Dermis microvascular lymphatic vessel endothelial cell (primary cell): ENCODE results near the gene PPARA. TPM values are rescaled to one million over a fixed set of nuclear protein-coding genes. Genes with fewer than 3 reads are reported as not detected.
A peak's percentile ranks its signal among the peaks of the same experiment; 100 is the strongest.
"Not testable (repeated sequence)": the region's sequence is repeated elsewhere in the genome, so short reads cannot be mapped to it uniquely, and the experiment has no call there.

Experiments
- DNase-seq, 2 donors: peaks; one replicate each; pipeline versions ENCODE4 v3.0.0 to v3.0.0-alpha.2; 2010; ENCODE audit warnings: low read depth in 2 of 2
- total RNA-seq: library from RNA; depleted of rRNA; stranded (reverse); fragments of >200 nt; gene quantifications from 2 replicates; pipeline ENCODE4 v1.2.1, GENCODE V29; 2014

The PPARA gene
- total RNA-seq, 1 donor from 2014 or later, result 7.1 TPM

- no peak for DNase-seq
Measured at GRCh38 chr22:46169628-46170027, 19.3 kb downstream of the PPARA start.

DNA sequence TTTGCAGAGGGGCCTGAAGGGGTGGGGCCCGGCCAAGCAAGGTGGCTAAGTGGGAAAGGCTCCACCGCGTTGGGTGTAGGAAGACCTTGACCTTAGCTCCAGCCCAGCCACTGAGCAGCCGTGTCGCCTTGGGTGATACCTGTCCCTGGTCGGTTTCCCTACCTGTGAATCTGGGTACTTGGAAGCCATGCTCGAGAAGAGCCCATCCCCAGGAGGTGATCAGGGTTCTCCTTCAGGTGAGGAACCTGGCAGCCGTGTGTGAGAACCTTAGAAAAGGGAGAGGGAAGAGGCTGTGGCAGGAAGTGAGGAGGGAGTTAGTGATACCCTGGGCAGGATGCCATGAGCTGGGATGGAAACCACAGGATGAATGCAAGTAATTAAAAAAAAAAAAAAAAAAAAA, 21.6 kb downstream of the PPARA start:
- no peak for DNase-seq

GRCh38 chr22:46172522-46173110, 22.3 kb downstream of the PPARA start:
- DNase-seq, result no peak

DNA sequence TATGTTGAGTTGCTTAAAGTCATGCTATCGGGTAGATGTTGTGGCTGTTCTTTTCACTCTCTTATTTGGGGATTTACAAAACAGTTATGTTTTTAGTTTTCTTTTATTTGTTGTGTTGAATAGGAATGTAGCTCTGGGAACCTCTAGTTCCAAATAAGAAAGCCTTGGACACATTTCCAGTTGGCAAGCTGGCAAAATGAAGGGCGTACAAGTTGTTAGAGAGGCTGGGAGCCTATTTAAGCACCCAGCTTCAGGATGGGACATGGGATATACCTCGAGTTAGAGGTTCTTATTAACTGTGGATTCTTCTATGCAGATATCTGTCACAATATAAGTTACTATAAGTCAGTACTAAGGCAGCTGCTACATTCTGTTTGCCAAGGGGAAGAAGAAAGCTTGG, 22.8 kb downstream of the PPARA start:
- no peak for DNase-seq

DNA sequence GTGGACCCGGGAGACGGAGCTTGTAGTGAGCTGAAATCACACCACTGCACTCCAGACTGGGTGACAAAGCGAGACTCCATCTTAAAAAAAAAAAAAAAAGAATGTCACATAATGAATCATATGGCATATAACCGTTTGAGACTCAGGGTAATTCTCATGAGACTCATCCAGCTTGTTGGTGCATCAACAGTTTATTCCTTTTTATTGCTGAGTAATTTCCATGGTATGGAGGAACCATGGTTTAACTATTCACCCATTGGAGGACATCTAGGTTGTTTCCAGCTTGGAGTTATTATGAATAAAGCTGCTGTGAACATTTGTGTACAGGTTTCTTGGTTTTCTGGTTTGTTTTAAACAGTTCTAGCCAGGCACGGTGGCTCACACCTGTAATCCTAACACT, 25.3 kb downstream of the PPARA start:
- DNase-seq, result no peak

DNA sequence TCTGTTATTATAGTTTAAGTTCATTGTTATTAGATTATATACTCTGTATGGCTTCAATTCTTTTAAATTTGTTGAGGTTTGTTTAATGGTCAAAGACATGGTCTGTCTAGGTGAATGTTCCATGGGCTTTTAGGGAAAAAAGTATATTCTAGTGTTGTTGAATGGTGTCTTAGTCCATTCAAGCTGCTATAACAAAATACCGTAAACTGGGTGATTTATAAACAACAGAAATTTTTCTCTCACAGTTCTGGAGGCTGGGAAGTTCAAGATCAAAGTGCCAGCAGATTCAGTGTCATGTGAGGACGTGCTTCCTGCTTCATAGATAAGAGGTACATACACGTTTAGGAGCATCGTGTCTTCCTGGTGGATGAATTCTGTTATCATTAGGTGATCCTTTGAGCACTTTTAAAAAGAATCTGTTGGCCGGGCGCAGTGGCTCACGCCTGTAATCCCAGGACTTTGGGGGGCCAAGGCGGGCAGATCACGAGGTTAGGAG, 26.2 kb downstream of the PPARA start:
- no peak for DNase-seq

GRCh38 chr22:46178755-46179505, 28.6 kb downstream of the PPARA start:
- no peak for DNase-seq

DNA sequence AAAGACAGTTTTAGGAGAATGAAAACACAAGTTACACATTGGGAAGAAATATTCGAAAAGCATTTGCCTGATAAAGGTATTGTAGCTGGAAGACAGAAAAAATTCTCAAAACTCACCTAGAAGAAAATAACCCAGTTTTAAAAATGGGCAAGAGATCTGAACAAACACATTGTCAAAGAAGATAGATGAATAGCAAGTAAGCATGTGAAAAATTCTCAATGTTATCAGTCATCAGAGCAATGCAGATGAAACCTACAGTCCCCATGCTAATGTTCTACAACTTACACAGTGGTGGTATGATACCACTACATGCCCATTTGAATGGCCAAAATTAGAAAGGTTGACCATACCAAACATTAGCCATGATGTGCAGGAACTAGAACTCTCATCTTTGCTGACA, 29.4 kb downstream of the PPARA start:
- no peak for DNase-seq

DNA sequence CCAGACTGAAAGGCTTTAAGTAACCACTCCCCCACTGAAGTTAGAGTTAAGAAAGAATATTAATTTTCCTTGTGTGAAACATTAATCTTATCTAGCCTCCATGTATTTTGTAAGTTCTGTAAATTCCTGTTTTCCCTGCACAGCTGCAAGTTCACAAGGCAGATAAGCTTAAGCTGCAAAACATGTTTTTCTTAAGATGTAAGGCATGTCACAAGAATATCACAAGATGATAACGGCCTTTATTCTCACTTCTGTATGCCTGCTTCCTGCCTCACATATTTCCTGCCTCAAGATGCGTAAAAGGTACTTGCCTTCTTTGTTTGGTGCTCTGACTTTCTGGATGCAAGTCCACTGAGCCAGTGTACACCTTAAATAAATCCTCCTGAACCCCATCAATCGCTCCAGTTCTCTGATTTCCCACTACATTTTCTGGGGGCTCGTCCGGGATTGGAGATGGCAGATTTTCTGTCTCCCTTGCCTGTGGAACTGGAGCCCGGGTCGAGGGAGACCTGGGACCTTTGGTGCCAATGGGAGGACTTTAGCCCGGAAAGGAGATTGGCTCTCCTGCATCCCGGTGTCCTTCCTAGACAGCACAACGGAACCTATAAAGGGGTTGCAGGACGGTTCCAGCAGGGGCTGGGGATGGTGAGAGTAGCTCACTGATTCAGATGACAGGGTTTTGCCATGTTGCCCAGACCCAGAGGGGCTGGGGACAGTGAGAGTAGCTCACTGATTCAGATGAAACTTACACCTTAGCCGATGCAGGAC, 30.2 kb downstream of the PPARA start:
- peak in 1 of 2 donors; percentile 8 for DNase-seq

DNA sequence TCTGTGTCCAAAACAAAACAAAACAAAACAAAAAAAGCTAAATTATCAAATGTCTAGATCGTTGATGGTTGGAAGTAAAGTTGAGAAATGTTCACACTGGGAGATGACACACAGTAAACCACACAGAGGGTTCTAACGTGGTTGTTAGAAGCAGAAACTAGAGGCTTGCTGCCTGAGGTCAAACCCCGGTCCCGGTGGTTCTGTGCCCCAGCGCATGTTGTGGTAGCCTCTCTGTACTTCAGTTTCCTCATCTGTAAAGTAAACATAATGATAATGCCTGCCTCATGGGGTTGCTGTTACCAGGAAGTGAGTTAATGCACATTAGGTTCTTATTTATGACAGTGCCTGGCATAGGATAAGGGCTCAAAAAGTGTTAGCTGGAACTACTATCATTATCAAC, 33.4 kb downstream of the PPARA start:
- no peak for DNase-seq

- no peak for DNase-seq
Measured at GRCh38 chr22:46185283-46185682, 35.0 kb downstream of the PPARA start.

GRCh38 chr22:46187862-46188261, 37.5 kb downstream of the PPARA start:
- DNase-seq, result no peak

- no peak for DNase-seq
Measured at GRCh38 chr22:46192210-46192993, 42.1 kb downstream of the PPARA start.

DNA sequence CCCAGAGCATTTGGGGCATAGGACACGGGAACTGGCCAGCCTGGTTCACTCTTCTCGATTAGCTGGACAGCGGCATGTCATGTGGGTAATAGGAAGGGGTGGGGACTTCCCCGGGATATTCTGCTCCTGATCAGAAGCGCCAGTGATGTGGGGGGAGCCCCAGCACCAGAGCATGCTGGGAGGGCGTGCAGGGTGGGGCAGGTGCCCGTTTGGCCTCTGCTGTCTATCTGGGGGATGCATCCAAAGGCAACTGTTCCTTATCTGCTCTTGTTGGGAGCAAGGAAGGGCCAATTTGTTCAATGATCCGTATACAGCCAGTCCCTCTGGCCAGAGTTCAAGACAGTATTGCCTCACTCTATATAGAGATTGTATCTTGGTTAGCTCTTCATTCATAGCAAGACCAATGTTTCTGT, 43.6 kb downstream of the PPARA start:
- DNase-seq, result peak in 1 of 2 donors; percentile 12

DNA sequence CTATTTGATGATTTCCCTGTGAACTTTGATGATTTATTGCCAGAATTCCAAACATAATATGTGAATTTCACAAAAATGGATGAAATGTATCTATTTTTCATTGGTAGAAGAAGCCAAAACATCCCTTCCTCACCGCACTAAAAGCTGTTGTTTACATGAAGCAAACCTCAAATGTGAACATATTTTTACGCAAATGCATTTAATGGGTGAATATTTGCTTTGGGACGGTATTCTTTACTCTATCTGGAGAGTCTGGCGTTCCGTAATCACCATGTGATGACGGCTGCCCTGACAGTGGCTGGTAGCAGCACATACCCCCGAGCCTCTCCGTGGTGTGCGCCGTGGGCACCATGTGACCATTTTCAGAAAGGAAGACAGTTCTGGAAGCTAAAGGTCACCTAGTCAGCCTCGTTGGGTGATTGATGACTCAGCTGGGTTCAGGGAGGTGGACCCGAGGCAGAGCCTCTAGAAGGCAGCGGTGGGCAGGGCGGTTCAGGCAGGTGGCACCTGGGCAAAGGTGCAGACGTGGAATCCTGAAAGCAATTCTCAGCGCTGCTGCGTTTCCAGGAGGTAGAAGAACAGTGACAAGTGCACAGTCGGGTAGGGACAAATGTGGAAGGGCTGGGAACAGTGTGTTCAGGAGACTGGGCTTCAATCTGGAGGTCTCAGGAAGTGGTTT, 45.3 kb downstream of the PPARA start:
- DNase-seq, result no peak

DNA sequence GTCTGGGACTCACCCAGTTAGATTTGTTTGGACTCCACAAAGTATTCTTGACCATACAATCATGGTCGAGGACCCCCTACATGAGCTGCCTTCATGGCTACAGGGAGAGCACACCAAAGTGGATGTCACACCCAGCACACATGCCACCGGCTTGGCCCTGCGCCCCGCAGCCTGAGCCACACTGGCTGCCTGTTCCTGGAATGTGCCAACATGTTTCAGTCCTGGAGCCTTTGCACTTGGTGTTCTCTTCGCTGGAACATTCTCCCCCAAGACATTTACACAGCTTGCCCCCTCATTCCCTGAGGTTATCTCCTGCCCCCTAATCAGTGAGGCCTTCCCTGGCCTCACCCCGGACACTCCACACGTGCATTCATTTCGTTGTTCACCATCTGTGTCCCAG, 46.0 kb downstream of the PPARA start:
- no peak for DNase-seq

- DNase-seq, result no peak
Measured at GRCh38 chr22:46198274-46198673, 47.9 kb downstream of the PPARA start.

GRCh38 chr22:46198806-46199205, 48.5 kb downstream of the PPARA start:
- not testable (repeated sequence) for DNase-seq

DNA sequence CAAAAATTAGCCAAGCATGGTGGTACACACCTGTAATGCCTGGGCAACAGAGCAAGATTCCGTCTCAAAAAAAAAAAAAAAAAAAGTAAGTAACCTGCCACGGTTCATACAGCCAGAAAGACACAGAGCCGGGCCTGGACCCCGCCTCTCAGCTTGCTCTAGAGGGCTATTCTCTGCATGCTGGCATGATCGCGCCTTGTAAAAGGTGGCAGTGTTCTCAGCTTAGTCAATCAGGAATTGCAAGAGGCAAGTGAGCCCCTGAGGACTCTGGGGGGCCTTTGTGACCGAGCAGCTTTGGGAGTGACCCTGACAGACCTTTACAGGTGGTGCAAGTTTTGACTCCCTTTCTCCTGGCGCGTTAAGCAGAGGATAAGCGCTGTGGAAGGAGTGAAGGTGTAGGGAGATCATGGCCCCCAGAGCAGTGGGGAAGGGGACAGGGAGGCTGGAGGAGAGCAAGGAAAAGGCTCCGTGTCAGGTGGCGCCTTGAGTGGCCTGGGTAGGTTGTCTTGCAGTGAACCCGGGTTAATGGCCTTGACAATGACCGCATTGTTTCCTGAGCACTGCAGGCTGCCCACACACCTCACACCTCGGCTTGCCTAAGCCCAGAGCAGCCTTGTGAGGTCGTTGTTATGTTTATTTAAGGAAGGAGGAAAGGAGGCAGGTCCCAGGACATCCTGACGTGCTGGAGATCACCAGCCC, 50.9 kb downstream of the PPARA start:
- DNase-seq, result no peak

- DNase-seq, result no peak
Measured at GRCh38 chr22:46202897-46203600, 52.7 kb downstream of the PPARA start.
